ENCODE data around the gene RALGPS1.

RALGPS1 gene

GRCh38 chr9:127084076-127085039, 169.8 kb downstream of the RALGPS1 start:
- no peak for DNase-seq

- DNase-seq = no peak
These were observed 170.6 kb downstream of the RALGPS1 start for GRCh38 chr9:127085186-127085585.

GRCh38 chr9:127086771-127087170, 172.2 kb downstream of the RALGPS1 start:
- DNase-seq = no peak

GRCh38 chr9:127087411-127087810, 172.8 kb downstream of the RALGPS1 start:
- DNase-seq = no peak

- no peak for DNase-seq
These were observed 173.3 kb downstream of the RALGPS1 start for GRCh38 chr9:127087836-127088235.

GRCh38 chr9:127088724-127089615, 174.4 kb downstream of the RALGPS1 start:
- no peak for DNase-seq

GRCh38 chr9:127089631-127090081, 175.1 kb downstream of the RALGPS1 start:
- DNase-seq = no peak

- no peak for DNase-seq
These were observed 175.9 kb downstream of the RALGPS1 start for GRCh38 chr9:127090341-127090985.

GRCh38 chr9:127091526-127091925, 176.9 kb downstream of the RALGPS1 start:
- DNase-seq = no peak

- no peak for DNase-seq
These were observed 177.5 kb downstream of the RALGPS1 start for GRCh38 chr9:127092041-127092608.

- DNase-seq = no peak
These were observed 178.9 kb downstream of the RALGPS1 start for GRCh38 chr9:127093319-127094020.

GRCh38 chr9:127095411-127095810, 180.8 kb downstream of the RALGPS1 start:
- DNase-seq = no peak

- DNase-seq = no peak
These were observed 181.6 kb downstream of the RALGPS1 start for GRCh38 chr9:127096208-127096607.

GRCh38 chr9:127097683-127098082, 183.1 kb downstream of the RALGPS1 start:
- no peak for DNase-seq

GRCh38 chr9:127098916-127099553, 184.5 kb downstream of the RALGPS1 start:
- DNase-seq = no peak

- DNase-seq = no peak
These were observed 185.1 kb downstream of the RALGPS1 start for GRCh38 chr9:127099664-127100063.

- no peak for DNase-seq
These were observed 187.6 kb downstream of the RALGPS1 start for GRCh38 chr9:127102176-127102575.

- no peak for DNase-seq
These were observed 188.2 kb downstream of the RALGPS1 start for GRCh38 chr9:127102788-127103187.

GRCh38 chr9:127104581-127105311, 190.2 kb downstream of the RALGPS1 start:
- DNase-seq = no peak

GRCh38 chr9:127105805-127106465, 191.4 kb downstream of the RALGPS1 start:
- no peak for DNase-seq

Data from NCI-H2081 treated with DMSO at 0.1 percent for 48 hours (cell line).